ENCODE data around the gene STH.

Gene STH

GRCh38 chr17:45960311-45960710, 38.7 kb upstream of the STH start:
- DNase-seq (no peak), ATAC-seq (replicated peaks) (no peak)
- H3K4me3 Mint-ChIP-seq, result no peak overlapping the region
- H3K36me3 Mint-ChIP-seq (ENCODE audit: insufficient read depth), result no peaks in the 10 kb centered on the region
- no peaks in the 10 kb centered on the region for H3K4me1 Mint-ChIP-seq (ENCODE audit: low read depth in 2 of 2)
- H3K27ac Mint-ChIP-seq, result no peak overlapping the region
- peaks cover 6 to 8% of the 10 kb centered on the region in 2 donors for H3K27me3 Mint-ChIP-seq
- H3K9me3 Mint-ChIP-seq, result no peaks in the 10 kb centered on the region

GRCh38 chr17:45961206-45961605, 37.8 kb upstream of the STH start:
- H3K4me3 Mint-ChIP-seq, result no peak overlapping the region
- no peak for DNase-seq
- ATAC-seq (replicated peaks), result no peak
- peaks cover 0 to 7% of the 10 kb centered on the region in 2 donors for H3K27me3 Mint-ChIP-seq
- H3K27ac Mint-ChIP-seq, result no peak overlapping the region
- H3K36me3 Mint-ChIP-seq (ENCODE audit: insufficient read depth), result no peaks in the 10 kb centered on the region
- H3K9me3 Mint-ChIP-seq, result no peaks in the 10 kb centered on the region
- no peaks in the 10 kb centered on the region for H3K4me1 Mint-ChIP-seq (ENCODE audit: low read depth in 2 of 2)

GRCh38 chr17:45962221-45962972, 36.7 kb upstream of the STH start:
- Mint-ChIP-seq H3K27me3 (peaks cover 5 to 13% of the 10 kb centered on the region in 2 donors), H3K4me3 (no peak overlapping the region), H3K27ac (no peak overlapping the region), H3K4me1 (ENCODE audit: low read depth in 2 of 2) (no peaks in the 10 kb centered on the region), H3K9me3 (no peaks in the 10 kb centered on the region), H3K36me3 (ENCODE audit: insufficient read depth) (no peaks in the 10 kb centered on the region)
- no peak for ATAC-seq (replicated peaks)
- DNase-seq, result no peak

GRCh38 chr17:45963283-45963682, 35.8 kb upstream of the STH start:
- H3K4me1 Mint-ChIP-seq (ENCODE audit: low read depth in 2 of 2), result peaks cover 2 to 5% of the 10 kb centered on the region in 2 donors
- H3K36me3 Mint-ChIP-seq (ENCODE audit: insufficient read depth), result no peaks in the 10 kb centered on the region
- H3K4me3 Mint-ChIP-seq, result no peak overlapping the region
- DNase-seq (no peak), ATAC-seq (replicated peaks) (no peak)
- no peaks in the 10 kb centered on the region for H3K9me3 Mint-ChIP-seq
- H3K27ac Mint-ChIP-seq, result no peak overlapping the region
- peaks cover 14 to 21% of the 10 kb centered on the region in 2 donors for H3K27me3 Mint-ChIP-seq

- H3K27ac Mint-ChIP-seq, result no peak overlapping the region
- no peak for ATAC-seq (replicated peaks)
Observed at GRCh38 chr17:45963889-45964288, 35.2 kb upstream of the STH start.

GRCh38 chr17:45964634-45965033, 34.4 kb upstream of the STH start:
- Mint-ChIP-seq H3K27ac (peak overlapping the region in 1 of 2 donors; percentile 23), H3K4me3 (no peak overlapping the region), H3K27me3 (peaks cover 14 to 24% of the 10 kb centered on the region in 2 donors), H3K36me3 (ENCODE audit: insufficient read depth) (no peaks in the 10 kb centered on the region), H3K4me1 (ENCODE audit: low read depth in 2 of 2) (peaks cover 2 to 5% of the 10 kb centered on the region in 2 donors), H3K9me3 (no peaks in the 10 kb centered on the region)
- DNase-seq, result no peak
- ATAC-seq (replicated peaks), result no peak

More at GRCh38 chr17:45963889-45964288, 35.2 kb upstream of the STH start:
- no peak for DNase-seq
- Mint-ChIP-seq H3K4me3 (no peak overlapping the region), H3K36me3 (ENCODE audit: insufficient read depth) (no peaks in the 10 kb centered on the region), H3K9me3 (no peaks in the 10 kb centered on the region), H3K27me3 (peaks cover 14 to 21% of the 10 kb centered on the region in 2 donors), H3K4me1 (ENCODE audit: low read depth in 2 of 2) (peaks cover 2 to 5% of the 10 kb centered on the region in 2 donors)

GRCh38 chr17:45965812-45966211, 33.2 kb upstream of the STH start:
- no peak overlapping the region for H3K27ac Mint-ChIP-seq
- H3K9me3 Mint-ChIP-seq, result no peaks in the 10 kb centered on the region

GRCh38 chr17:45966606-45967280, 32.3 kb upstream of the STH start:
- DNase-seq (no peak), ATAC-seq (replicated peaks) (no peak)
- H3K9me3 Mint-ChIP-seq, result no peaks in the 10 kb centered on the region
- H3K4me3 Mint-ChIP-seq, result no peak overlapping the region
- no peak overlapping the region for H3K27ac Mint-ChIP-seq
- peaks cover 2 to 5% of the 10 kb centered on the region in 2 donors for H3K4me1 Mint-ChIP-seq (ENCODE audit: low read depth in 2 of 2)
- no peaks in the 10 kb centered on the region for H3K36me3 Mint-ChIP-seq (ENCODE audit: insufficient read depth)
- peaks cover 22 to 28% of the 10 kb centered on the region in 2 donors for H3K27me3 Mint-ChIP-seq

More at GRCh38 chr17:45965812-45966211, 33.2 kb upstream of the STH start:
- H3K36me3 Mint-ChIP-seq (ENCODE audit: insufficient read depth), result no peaks in the 10 kb centered on the region
- DNase-seq (no peak), ATAC-seq (replicated peaks) (no peak)
- H3K4me1 Mint-ChIP-seq (ENCODE audit: low read depth in 2 of 2), result peaks cover 2 to 5% of the 10 kb centered on the region in 2 donors
- H3K4me3 Mint-ChIP-seq, result no peak overlapping the region
- H3K27me3 Mint-ChIP-seq, result peaks cover 22 to 28% of the 10 kb centered on the region in 2 donors

GRCh38 chr17:45967378-45967777, 31.7 kb upstream of the STH start:
- peaks cover 22 to 31% of the 10 kb centered on the region in 2 donors for H3K27me3 Mint-ChIP-seq
- H3K4me1 Mint-ChIP-seq (ENCODE audit: low read depth in 2 of 2), result peaks cover 2 to 5% of the 10 kb centered on the region in 2 donors
- no peak overlapping the region for H3K27ac Mint-ChIP-seq

GRCh38 chr17:45968732-45969131, 30.3 kb upstream of the STH start:
- Mint-ChIP-seq H3K27ac (no peak overlapping the region), H3K4me3 (no peak overlapping the region), H3K27me3 (peaks cover 22 to 34% of the 10 kb centered on the region in 2 donors), H3K36me3 (ENCODE audit: insufficient read depth) (no peaks in the 10 kb centered on the region), H3K9me3 (peaks cover 0 to 2% of the 10 kb centered on the region in 2 donors), H3K4me1 (ENCODE audit: low read depth in 2 of 2) (peaks cover 2 to 5% of the 10 kb centered on the region in 2 donors)
- no peak for DNase-seq
- ATAC-seq (replicated peaks), result no peak

More at GRCh38 chr17:45967378-45967777, 31.7 kb upstream of the STH start:
- no peak for ATAC-seq (replicated peaks)
- Mint-ChIP-seq H3K36me3 (ENCODE audit: insufficient read depth) (no peaks in the 10 kb centered on the region), H3K4me3 (no peak overlapping the region), H3K9me3 (peaks cover 0 to 2% of the 10 kb centered on the region in 2 donors)
- DNase-seq, result no peak

GRCh38 chr17:45969726-45970125, 29.3 kb upstream of the STH start:
- Mint-ChIP-seq H3K4me1 (ENCODE audit: low read depth in 2 of 2) (peaks cover 2 to 5% of the 10 kb centered on the region in 2 donors), H3K27ac (no peak overlapping the region), H3K9me3 (peaks cover 0 to 2% of the 10 kb centered on the region in 2 donors), H3K27me3 (peaks cover 22 to 34% of the 10 kb centered on the region in 2 donors), H3K4me3 (no peak overlapping the region), H3K36me3 (ENCODE audit: insufficient read depth) (no peaks in the 10 kb centered on the region)
- DNase-seq, result no peak
- no peak for ATAC-seq (replicated peaks)

- Mint-ChIP-seq H3K9me3 (peaks cover 0 to 2% of the 10 kb centered on the region in 2 donors), H3K27me3 (peaks cover 22 to 32% of the 10 kb centered on the region in 2 donors), H3K4me3 (no peak overlapping the region), H3K36me3 (ENCODE audit: insufficient read depth) (no peaks in the 10 kb centered on the region), H3K4me1 (ENCODE audit: low read depth in 2 of 2) (peaks cover 2 to 5% of the 10 kb centered on the region in 2 donors), H3K27ac (no peak overlapping the region)
- ATAC-seq (replicated peaks) (no peak), DNase-seq (no peak)
Observed at GRCh38 chr17:45970659-45971058, 28.4 kb upstream of the STH start.

GRCh38 chr17:45971698-45972141, 27.3 kb upstream of the STH start:
- Mint-ChIP-seq H3K9me3 (peaks cover 0 to 2% of the 10 kb centered on the region in 2 donors), H3K36me3 (ENCODE audit: insufficient read depth) (no peaks in the 10 kb centered on the region), H3K27me3 (peaks cover 27 to 30% of the 10 kb centered on the region in 2 donors), H3K4me1 (ENCODE audit: low read depth in 2 of 2) (peaks cover 2 to 5% of the 10 kb centered on the region in 2 donors), H3K4me3 (no peak overlapping the region), H3K27ac (no peak overlapping the region)
- no peak for DNase-seq
- no peak for ATAC-seq (replicated peaks)

Data from effector memory CD8-positive, alpha-beta T cell (primary cell).